OCI-LY3 (cell line): ENCODE measurements around the gene LRRTM3.

Source experiments
- EZH2phosphoT487 ChIP-seq: fragments of 200-600 bp; shearing (Covaris generic); IDR thresholded peaks from 2 replicates; pipeline ENCODE4 v1.6.1; 2018; ENCODE audit warnings: antibody characterized with exemption, mixed run types, low read depth
- TF ChIP-seq, protein P1 (sequence below): fragments of 200-600, 300-600 bp; sonication (generic); IDR thresholded peaks from 2 replicates; pipeline ENCODE4 v1.5.1; 2014; ENCODE audit warnings: antibody characterized with exemption, low read length, low read depth

DNA sequence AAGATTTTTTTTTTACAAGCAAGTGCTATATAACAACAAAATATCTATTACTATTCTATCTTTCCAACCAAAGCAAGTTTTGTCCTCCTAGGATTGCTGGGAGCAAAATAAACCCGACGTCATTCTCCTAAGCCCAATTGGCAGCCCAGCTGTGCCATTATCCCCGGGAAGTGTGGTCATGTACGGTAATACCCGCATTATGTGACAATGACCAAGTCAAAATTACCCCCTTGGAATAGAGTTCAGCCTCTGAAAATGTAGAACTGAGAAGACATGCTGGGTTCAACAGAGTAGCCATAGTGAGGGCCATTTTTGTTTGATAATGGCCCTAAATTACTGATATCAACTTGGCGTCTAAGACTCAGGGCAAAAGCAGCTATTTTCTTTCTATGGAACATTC lies 215.5 kb downstream of the LRRTM3 start:
- TF ChIP-seq, protein P1, sequence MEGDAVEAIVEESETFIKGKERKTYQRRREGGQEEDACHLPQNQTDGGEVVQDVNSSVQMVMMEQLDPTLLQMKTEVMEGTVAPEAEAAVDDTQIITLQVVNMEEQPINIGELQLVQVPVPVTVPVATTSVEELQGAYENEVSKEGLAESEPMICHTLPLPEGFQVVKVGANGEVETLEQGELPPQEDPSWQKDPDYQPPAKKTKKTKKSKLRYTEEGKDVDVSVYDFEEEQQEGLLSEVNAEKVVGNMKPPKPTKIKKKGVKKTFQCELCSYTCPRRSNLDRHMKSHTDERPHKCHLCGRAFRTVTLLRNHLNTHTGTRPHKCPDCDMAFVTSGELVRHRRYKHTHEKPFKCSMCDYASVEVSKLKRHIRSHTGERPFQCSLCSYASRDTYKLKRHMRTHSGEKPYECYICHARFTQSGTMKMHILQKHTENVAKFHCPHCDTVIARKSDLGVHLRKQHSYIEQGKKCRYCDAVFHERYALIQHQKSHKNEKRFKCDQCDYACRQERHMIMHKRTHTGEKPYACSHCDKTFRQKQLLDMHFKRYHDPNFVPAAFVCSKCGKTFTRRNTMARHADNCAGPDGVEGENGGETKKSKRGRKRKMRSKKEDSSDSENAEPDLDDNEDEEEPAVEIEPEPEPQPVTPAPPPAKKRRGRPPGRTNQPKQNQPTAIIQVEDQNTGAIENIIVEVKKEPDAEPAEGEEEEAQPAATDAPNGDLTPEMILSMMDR: no peak
- no peak for TF ChIP-seq EZH2phosphoT487
